Astrocyte (in vitro differentiated cells and primary cell): ENCODE data around the gene PILRA. TPM values are rescaled to one million over a fixed set of nuclear protein-coding genes. Genes with fewer than 3 reads are reported as not detected.

Experiments
- DNase-seq: peaks from one replicate; pipeline ENCODE4 v3.0.0-alpha.2; 2010; ENCODE audit warnings: low read depth
- FAIRE-seq: peaks from 2 replicates; lab custom pipeline; 2011; peaks lifted over from hg19 to GRCh38; lab: Jason Lieb, UNC
- H2AFZ ChIP-seq: 2 replicates; pipeline ENCODE4 v1.6.0; 2012; ENCODE audit warnings: low read depth, low read length, inconsistent platforms
- H3K27ac ChIP-seq: 2 replicates; pipeline ENCODE4 v1.5.1; 2011; ENCODE audit warnings: low read depth, low read length, inconsistent platforms
- H3K27me3 ChIP-seq: 2 replicates; pipeline ENCODE4 v1.6.0; 2011; ENCODE audit warnings: low read length, inconsistent platforms; ENCODE audit not compliant: insufficient read depth
- H3K36me3 ChIP-seq: 2 replicates; pipeline ENCODE4 v1.5.1; 2011; ENCODE audit warnings: low read length, inconsistent platforms; ENCODE audit not compliant: insufficient read depth
- H3K4me1 ChIP-seq: 2 replicates; pipeline ENCODE4 v1.5.1; 2011; ENCODE audit warnings: low read length, inconsistent platforms; ENCODE audit not compliant: insufficient read depth
- H3K4me2 ChIP-seq: 2 replicates; pipeline ENCODE4 v1.6.0; 2012; ENCODE audit warnings: low read length, inconsistent platforms
- H3K4me3 ChIP-seq: 2 replicates; pipeline ENCODE4 v1.5.1; 2011; ENCODE audit warnings: low read depth, mild to moderate bottlenecking, low read length, inconsistent platforms; ENCODE audit not compliant: insufficient read depth
- H3K79me2 ChIP-seq: 2 replicates; pipeline ENCODE4 v1.6.0; 2012; ENCODE audit warnings: mild to moderate bottlenecking, low read length, inconsistent platforms; ENCODE audit not compliant: insufficient read depth
- H3K9ac ChIP-seq: 2 replicates; pipeline ENCODE4 v1.6.0; 2012; ENCODE audit warnings: mild to moderate bottlenecking, low read length, inconsistent platforms
- H3K9me3 ChIP-seq: 2 replicates; pipeline ENCODE4 v1.5.1; 2012; ENCODE audit warnings: low read depth, mild to moderate bottlenecking, low read length, inconsistent platforms; ENCODE audit not compliant: insufficient read depth
- H4K20me1 ChIP-seq: 2 replicates; pipeline ENCODE4 v1.6.0; 2012; ENCODE audit warnings: low read length, inconsistent platforms; ENCODE audit not compliant: insufficient read depth
- H3K27ac Mint-ChIP-seq: one replicate; pipeline ENCODE4 v1.8.0; 2021; ENCODE audit warnings: mild to moderate bottlenecking, mixed read lengths; ENCODE audit not compliant: unreplicated experiment
- H3K27me3 Mint-ChIP-seq: one replicate; pipeline ENCODE4 v1.8.0; 2021; ENCODE audit warnings: low read depth, mixed read lengths; ENCODE audit not compliant: unreplicated experiment
- H3K36me3 Mint-ChIP-seq: one replicate; pipeline ENCODE4 v1.8.0; 2021; ENCODE audit warnings: low read depth, mixed read lengths; ENCODE audit not compliant: unreplicated experiment
- H3K4me1 Mint-ChIP-seq: one replicate; pipeline ENCODE4 v1.8.0; 2021; ENCODE audit warnings: low read depth, mixed read lengths; ENCODE audit not compliant: unreplicated experiment
- H3K4me3 Mint-ChIP-seq: one replicate; pipeline ENCODE4 v1.8.0; 2021; ENCODE audit warnings: mild to moderate bottlenecking, moderate library complexity, mixed read lengths; ENCODE audit not compliant: unreplicated experiment
- H3K9me3 Mint-ChIP-seq: one replicate; pipeline ENCODE4 v1.8.0; 2021; ENCODE audit warnings: mild to moderate bottlenecking, mixed read lengths; ENCODE audit not compliant: unreplicated experiment
- EZH2 ChIP-seq: IDR thresholded peaks from 2 replicates; pipeline ENCODE4 v1.6.1; 2012; ENCODE audit warnings: mild to moderate bottlenecking, low read length, inconsistent platforms; ENCODE audit not compliant: insufficient read depth
- total RNA-seq: library from RNA; stranded (reverse); gene quantifications from 2 replicates; pipeline ENCODE4 v1.2.1, GENCODE V29; 2021
- TF ChIP-seq, protein P1 (sequence below): IDR thresholded peaks from 2 replicates; pipeline ENCODE4 v1.5.1; 2011; ENCODE audit warnings: low read depth, mild to moderate bottlenecking, inconsistent platforms, low read length, moderate library complexity; ENCODE audit not compliant: insufficient read depth

Gene PILRA
- total RNA-seq, 1 donor from 2014 or later: 2.3 TPM

DNA sequence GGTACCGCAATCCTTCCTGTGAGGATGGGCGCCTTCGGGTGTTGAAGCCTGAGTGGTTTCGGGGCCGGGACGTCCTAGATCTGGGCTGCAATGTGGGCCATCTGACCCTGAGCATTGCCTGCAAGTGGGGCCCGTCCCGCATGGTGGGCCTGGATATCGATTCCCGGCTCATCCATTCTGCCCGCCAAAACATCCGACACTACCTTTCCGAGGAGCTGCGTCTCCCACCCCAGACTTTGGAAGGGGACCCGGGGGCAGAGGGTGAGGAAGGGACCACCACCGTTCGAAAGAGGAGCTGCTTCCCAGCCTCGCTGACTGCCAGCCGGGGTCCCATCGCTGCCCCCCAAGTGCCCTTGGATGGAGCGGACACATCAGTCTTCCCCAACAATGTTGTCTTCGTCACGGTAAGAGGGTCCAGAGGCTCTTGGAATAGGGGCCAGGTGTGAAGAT is 58.0 kb downstream of the PILRA start:
- H3K4me2 ChIP-seq: peak overlapping the region; percentile 87
- H3K27ac ChIP-seq: no peak overlapping the region
- FAIRE-seq (no peak), DNase-seq (no peak)
- H3K9me3 ChIP-seq: no peaks in the 10 kb centered on the region
- H3K36me3 ChIP-seq: peaks cover 22% of the 10 kb centered on the region
- Mint-ChIP-seq H3K27me3 (no peaks in the 10 kb centered on the region), H3K36me3 (peaks cover 10% of the 10 kb centered on the region), H3K9me3 (no peaks in the 10 kb centered on the region), H3K27ac (no peak overlapping the region), H3K4me3 (peak overlapping the region; percentile 85), H3K4me1 (peaks cover 17% of the 10 kb centered on the region)
- TF ChIP-seq, protein P1, sequence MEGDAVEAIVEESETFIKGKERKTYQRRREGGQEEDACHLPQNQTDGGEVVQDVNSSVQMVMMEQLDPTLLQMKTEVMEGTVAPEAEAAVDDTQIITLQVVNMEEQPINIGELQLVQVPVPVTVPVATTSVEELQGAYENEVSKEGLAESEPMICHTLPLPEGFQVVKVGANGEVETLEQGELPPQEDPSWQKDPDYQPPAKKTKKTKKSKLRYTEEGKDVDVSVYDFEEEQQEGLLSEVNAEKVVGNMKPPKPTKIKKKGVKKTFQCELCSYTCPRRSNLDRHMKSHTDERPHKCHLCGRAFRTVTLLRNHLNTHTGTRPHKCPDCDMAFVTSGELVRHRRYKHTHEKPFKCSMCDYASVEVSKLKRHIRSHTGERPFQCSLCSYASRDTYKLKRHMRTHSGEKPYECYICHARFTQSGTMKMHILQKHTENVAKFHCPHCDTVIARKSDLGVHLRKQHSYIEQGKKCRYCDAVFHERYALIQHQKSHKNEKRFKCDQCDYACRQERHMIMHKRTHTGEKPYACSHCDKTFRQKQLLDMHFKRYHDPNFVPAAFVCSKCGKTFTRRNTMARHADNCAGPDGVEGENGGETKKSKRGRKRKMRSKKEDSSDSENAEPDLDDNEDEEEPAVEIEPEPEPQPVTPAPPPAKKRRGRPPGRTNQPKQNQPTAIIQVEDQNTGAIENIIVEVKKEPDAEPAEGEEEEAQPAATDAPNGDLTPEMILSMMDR: no peak
- no peak for TF ChIP-seq EZH2
- no peaks in the 10 kb centered on the region for H3K27me3 ChIP-seq
- peak overlapping the region; percentile 96 for H3K9ac ChIP-seq
- H3K4me1 ChIP-seq: peaks cover 22% of the 10 kb centered on the region
- H2AFZ ChIP-seq: no peak overlapping the region
- H3K79me2 ChIP-seq: peaks cover 64% of the 10 kb centered on the region
- peaks cover 44% of the 10 kb centered on the region for H4K20me1 ChIP-seq
- H3K4me3 ChIP-seq: peak overlapping the region; percentile 81

DNA sequence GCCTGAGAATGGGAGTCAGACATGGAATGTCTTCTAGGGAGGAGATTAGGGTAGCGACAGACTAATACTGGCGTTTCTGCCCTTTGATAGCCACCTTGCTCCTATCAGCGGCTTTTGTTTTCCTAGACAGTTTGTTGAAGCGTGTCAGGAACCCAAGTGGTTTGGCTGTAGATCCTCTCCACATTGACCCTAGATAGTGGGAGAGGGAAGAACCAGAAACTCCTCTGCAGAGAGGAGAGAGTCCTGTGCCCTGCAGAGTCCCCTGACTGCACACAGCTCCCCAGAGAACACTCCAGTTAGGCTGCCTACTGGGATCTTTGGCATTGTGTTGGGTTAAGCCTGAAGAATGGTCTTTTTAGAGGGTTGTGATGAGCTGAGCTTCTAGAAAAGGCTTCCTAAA is 58.8 kb downstream of the PILRA start:
- no peaks in the 10 kb centered on the region for H3K27me3 ChIP-seq
- peaks cover 64% of the 10 kb centered on the region for H3K79me2 ChIP-seq
- no peak for FAIRE-seq
- Mint-ChIP-seq H3K27ac (no peak overlapping the region), H3K4me1 (peaks cover 17% of the 10 kb centered on the region), H3K9me3 (no peaks in the 10 kb centered on the region), H3K27me3 (no peaks in the 10 kb centered on the region), H3K4me3 (peak overlapping the region; percentile 85), H3K36me3 (peaks cover 10% of the 10 kb centered on the region)
- peak overlapping the region; percentile 87 for H3K4me2 ChIP-seq
- H4K20me1 ChIP-seq: peaks cover 44% of the 10 kb centered on the region
- peaks cover 22% of the 10 kb centered on the region for H3K4me1 ChIP-seq
- peaks cover 22% of the 10 kb centered on the region for H3K36me3 ChIP-seq
- H3K27ac ChIP-seq: no peak overlapping the region
- TF ChIP-seq, protein P1: no peak
- TF ChIP-seq EZH2: no peak
- no peaks in the 10 kb centered on the region for H3K9me3 ChIP-seq
- H3K4me3 ChIP-seq: no peak overlapping the region
- no peak overlapping the region for H3K9ac ChIP-seq
- H2AFZ ChIP-seq: no peak overlapping the region
- DNase-seq: no peak

DNA sequence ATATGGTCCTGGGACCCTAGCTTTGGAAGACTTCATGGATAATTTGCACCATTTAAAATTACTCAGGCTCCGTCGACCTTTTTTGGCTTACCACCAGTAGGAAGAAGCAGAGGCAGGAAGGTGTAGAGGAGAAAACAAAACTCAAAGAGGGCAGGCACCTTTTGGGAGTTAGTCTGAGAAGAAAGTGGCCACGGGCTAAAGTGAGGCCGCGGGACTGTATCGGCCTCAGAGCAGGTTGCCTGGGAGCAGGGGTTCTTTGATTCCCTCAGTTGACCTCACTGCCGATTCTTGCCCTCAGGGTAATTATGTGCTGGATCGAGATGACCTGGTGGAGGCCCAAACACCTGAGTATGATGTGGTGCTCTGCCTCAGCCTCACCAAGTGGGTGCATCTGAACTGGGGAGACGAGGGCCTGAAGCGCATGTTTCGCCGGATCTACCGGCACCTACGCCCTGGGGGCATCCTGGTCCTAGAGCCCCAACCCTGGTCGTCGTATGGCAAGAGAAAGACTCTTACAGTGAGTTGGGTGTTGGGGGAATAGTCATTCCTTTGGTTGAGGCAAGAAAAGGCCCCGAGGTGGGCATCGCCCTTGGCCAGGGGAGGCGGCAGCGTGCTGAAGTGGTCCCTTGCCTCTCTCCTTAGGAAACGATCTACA is 59.5 kb downstream of the PILRA start:
- peaks cover 17% of the 10 kb centered on the region for H3K4me1 Mint-ChIP-seq
- peaks cover 22% of the 10 kb centered on the region for H3K4me1 ChIP-seq
- peaks cover 64% of the 10 kb centered on the region for H3K79me2 ChIP-seq
- no peak overlapping the region for H3K9ac ChIP-seq
- H3K36me3 ChIP-seq: peaks cover 22% of the 10 kb centered on the region
- no peaks in the 10 kb centered on the region for H3K27me3 Mint-ChIP-seq
- no peaks in the 10 kb centered on the region for H3K9me3 ChIP-seq
- no peak overlapping the region for H3K4me3 ChIP-seq
- H3K36me3 Mint-ChIP-seq: peaks cover 10% of the 10 kb centered on the region
- DNase-seq: no peak
- H3K27ac ChIP-seq: no peak overlapping the region
- TF ChIP-seq, protein P1: no peak
- TF ChIP-seq EZH2: no peak
- no peaks in the 10 kb centered on the region for H3K9me3 Mint-ChIP-seq
- FAIRE-seq: no peak
- H2AFZ ChIP-seq: no peak overlapping the region
- H3K4me3 Mint-ChIP-seq: peak overlapping the region; percentile 85
- peak overlapping the region; percentile 87 for H3K4me2 ChIP-seq
- H3K27ac Mint-ChIP-seq: no peak overlapping the region
- H4K20me1 ChIP-seq: peaks cover 44% of the 10 kb centered on the region
- no peaks in the 10 kb centered on the region for H3K27me3 ChIP-seq
